WTC11 (cell line): ENCODE data around the gene MLC1. TPM values are rescaled to one million over a fixed set of nuclear protein-coding genes. Genes with fewer than 3 reads are reported as not detected.
"Not testable (repeated sequence)": the region's sequence is repeated elsewhere in the genome, so short reads cannot be mapped to it uniquely, and the experiment has no call there.

Source experiments
- ATAC-seq: fragments of 200-7000 bp; cut with Tn5 transposase; 2 replicates; pipeline ENCODE4 v1.10.0; 2021; ENCODE audit warnings: mild to moderate bottlenecking, moderate library complexity
- CTCF ChIA-PET: fragments of 300-600 bp; sonication (Branson Sonifier 250); formaldehyde crosslinking; loops from one replicate; lab custom pipeline; 2021; ENCODE audit warnings: antibody characterized with exemption; lab: Charles Lee
- POLR2A ChIA-PET: fragments of 350-600 bp; sonication (Branson Sonifier 250); formaldehyde crosslinking; loops from one replicate; lab custom pipeline; 2021; ENCODE audit warnings: antibody characterized with exemption; lab: Charles Lee
- DNase-seq: peaks from one replicate; pipeline ENCODE4 v3.0.0; 2021; ENCODE audit warnings: low spot score
- H3K27ac Mint-ChIP-seq: 2 replicates; pipeline ENCODE4 v1.8.0; 2021; ENCODE audit warnings: mixed read lengths
- H3K27me3 Mint-ChIP-seq: 2 replicates; pipeline ENCODE4 v1.8.0; 2021; ENCODE audit warnings: low read depth, mild to moderate bottlenecking, moderate library complexity, mixed read lengths
- H3K36me3 Mint-ChIP-seq: 2 replicates; pipeline ENCODE4 v1.8.0; 2021; ENCODE audit warnings: mixed read lengths
- H3K4me1 Mint-ChIP-seq: 2 replicates; pipeline ENCODE4 v1.8.0; 2022; ENCODE audit warnings: mixed read lengths
- H3K4me3 Mint-ChIP-seq: 2 replicates; pipeline ENCODE4 v1.8.0; 2021; ENCODE audit warnings: mild to moderate bottlenecking, moderate library complexity, mixed read lengths
- H3K9me3 Mint-ChIP-seq: 2 replicates; pipeline ENCODE4 v1.8.0; 2021; ENCODE audit warnings: mixed read lengths
- CDX4 ChIP-seq: fragments of 250-450 bp; sonication (Bioruptor Pico); IDR thresholded peaks from 2 replicates; pipeline ENCODE4 v1.9.0; 2021; ENCODE audit warnings: moderate library complexity, mild to moderate bottlenecking, inconsistent platforms, borderline replicate concordance
- CREB1 ChIP-seq: sonication (generic); formaldehyde crosslinking; IDR thresholded peaks from 2 replicates; pipeline ENCODE4 v1.8.0; 2023; ENCODE audit warnings: mild to moderate bottlenecking, missing genetic modification reagents
- CREM ChIP-seq: sonication (generic); formaldehyde crosslinking; IDR thresholded peaks from 2 replicates; pipeline ENCODE4 v1.8.1; 2022; ENCODE audit warnings: mild to moderate bottlenecking, missing genetic modification reagents, moderate library complexity
- E2F1 ChIP-seq: sonication (generic); formaldehyde crosslinking; IDR thresholded peaks from 2 replicates; pipeline ENCODE4 v1.8.0; 2022; ENCODE audit warnings: mild to moderate bottlenecking, missing genetic modification reagents
- ELF4 ChIP-seq: sonication (generic); formaldehyde crosslinking; IDR thresholded peaks from 2 replicates; pipeline ENCODE4 v1.8.1; 2022; ENCODE audit warnings: low read depth, mild to moderate bottlenecking, moderate library complexity, missing genetic modification reagents
- JAZF1 ChIP-seq: fragments of 250-450 bp; sonication (Bioruptor Pico); IDR thresholded peaks from 2 replicates; pipeline ENCODE4 v1.9.0; 2021; ENCODE audit warnings: moderate library complexity, mild to moderate bottlenecking, inconsistent platforms
- KAT7 ChIP-seq: sonication (generic); formaldehyde crosslinking; IDR thresholded peaks from 2 replicates; pipeline ENCODE4 v1.8.1; 2023; ENCODE audit warnings: missing genetic modification reagents, mild to moderate bottlenecking, borderline replicate concordance
- MAX ChIP-seq: sonication (generic); formaldehyde crosslinking; IDR thresholded peaks from 2 replicates; pipeline ENCODE4 v1.8.0; 2022; ENCODE audit warnings: mild to moderate bottlenecking, missing genetic modification reagents
- MLX ChIP-seq: sonication (generic); formaldehyde crosslinking; IDR thresholded peaks from 2 replicates; pipeline ENCODE4 v1.8.1; 2023; ENCODE audit warnings: mild to moderate bottlenecking, missing genetic modification reagents, moderate library complexity
- MXD4 ChIP-seq: fragments of 250-450 bp; sonication (Bioruptor Pico); IDR thresholded peaks from 2 replicates; pipeline ENCODE4 v1.8.0; 2021; ENCODE audit warnings: mild to moderate bottlenecking, moderate library complexity, borderline replicate concordance
- NR3C1 ChIP-seq: sonication (generic); formaldehyde crosslinking; conservative IDR thresholded peaks from 2 replicates; pipeline ENCODE4 v1.8.1; 2023; ENCODE audit warnings: low read depth, mild to moderate bottlenecking, missing genetic modification reagents
- TCF7 ChIP-seq: sonication (generic); formaldehyde crosslinking; IDR thresholded peaks from 2 replicates; pipeline ENCODE4 v1.8.0; 2022; ENCODE audit warnings: mild to moderate bottlenecking, low read depth, missing genetic modification reagents, moderate library complexity
- TP53 ChIP-seq: sonication (generic); formaldehyde crosslinking; IDR thresholded peaks from 2 replicates; pipeline ENCODE4 v1.8.1; 2023; ENCODE audit warnings: mild to moderate bottlenecking, missing genetic modification reagents
- ZBTB21 ChIP-seq: sonication (generic); formaldehyde crosslinking; IDR thresholded peaks from 2 replicates; pipeline ENCODE4 v1.8.1; 2023; ENCODE audit warnings: mild to moderate bottlenecking, missing genetic modification reagents, borderline replicate concordance
- ZNF138 ChIP-seq: sonication (generic); formaldehyde crosslinking; conservative IDR thresholded peaks from 2 replicates; pipeline ENCODE4 v1.8.1; 2022; ENCODE audit warnings: mild to moderate bottlenecking, moderate library complexity, missing genetic modification reagents
- ZNF263 ChIP-seq: sonication (generic); formaldehyde crosslinking; IDR thresholded peaks from 2 replicates; pipeline ENCODE4 v1.8.1; 2022; ENCODE audit warnings: low read depth, mild to moderate bottlenecking, moderate library complexity, missing genetic modification reagents
- total RNA-seq: library from RNA; stranded (reverse); gene quantifications from 3 replicates; pipeline ENCODE4 v1.2.3, GENCODE V29; 2021

Gene MLC1
- total RNA-seq, 1 experiment from 2014 or later = 0.13 TPM

- Mint-ChIP-seq H3K27me3 (peaks cover 7% of the 10 kb centered on the region), H3K4me3 (no peak within 1 kb of the TSS), H3K9me3 (peaks cover 16% of the 10 kb centered on the region), H3K36me3 (no peaks in the 10 kb centered on the region), H3K4me1 (no peaks in the 10 kb centered on the region; the same call in 1 of the 2 replicates), H3K27ac (no peak within 1 kb of the TSS)
- ATAC-seq = peak; percentile 62
- TF ChIP-seq KAT7 (no peak), ELF4 (no peak), ZNF263 (no peak), ZBTB21 (CRISPR knock-in tag) (no peak), MXD4 (no peak), CREB1 (CRISPR knock-in tag) (no peak)
- ChIA-PET POLR2A (no interaction called here), CTCF (interaction anchor here (1.4 kb wide), 1 partner anchor 60 kb away, joined by 5 read pairs; no protein-coding TSS in a partner anchor)
- DNase-seq = peak; percentile 41
These were observed 4.6 kb upstream of the MLC1 start, which contains the start of gene MOV10L1 for GRCh38 chr22:50089682-50090411. MOV10L1 (plus strand) TSS chr22:50090006; CDS start chr22:50090089, 83 bp downstream.

GRCh38 chr22:50089231-50089630 lies 4.0 kb upstream of the MLC1 start:
- no peak for DNase-seq
- TF ChIP-seq CDX4 (CRISPR knock-in tag) (no peak), KAT7 (no peak), ZNF138 (CRISPR knock-in tag) (no peak), TP53 (CRISPR knock-in tag) (no peak), ZNF263 (no peak), CREM (CRISPR knock-in tag) (no peak), CREB1 (CRISPR knock-in tag) (no peak), MLX (CRISPR knock-in tag) (no peak)
- Mint-ChIP-seq H3K27ac (no peak overlapping the region), H3K4me3 (no peak overlapping the region), H3K27me3 (peaks cover 8% of the 10 kb centered on the region), H3K9me3 (peaks cover 16% of the 10 kb centered on the region), H3K4me1 (no peaks in the 10 kb centered on the region; the same call in 1 of the 2 replicates), H3K36me3 (no peaks in the 10 kb centered on the region)
- ChIA-PET CTCF (interaction anchor here (1.4 kb wide), 1 partner anchor 59 kb away, joined by 5 read pairs; no protein-coding TSS in a partner anchor), POLR2A (no interaction called here)
- no peak for ATAC-seq

- Mint-ChIP-seq H3K36me3 (no peaks in the 10 kb centered on the region), H3K4me3 (no peak overlapping the region), H3K4me1 (no peaks in the 10 kb centered on the region; the same call in 1 of the 2 replicates), H3K27me3 (peaks cover 8% of the 10 kb centered on the region), H3K27ac (no peak overlapping the region), H3K9me3 (peaks cover 16% of the 10 kb centered on the region)
- ChIA-PET POLR2A (no interaction called here), CTCF (interaction anchor here (0.6 kb wide), 1 partner anchor 81 kb away, joined by 4 read pairs; no protein-coding TSS in a partner anchor)
- no peak for ATAC-seq
- no peak for DNase-seq
- TF ChIP-seq E2F1 (CRISPR knock-in tag) = no peak
- no peak for TF ChIP-seq CREB1 (CRISPR knock-in tag)
- no peak for TF ChIP-seq NR3C1 (CRISPR knock-in tag)
- TF ChIP-seq TCF7 (CRISPR knock-in tag) = no peak
- no peak for TF ChIP-seq JAZF1 (CRISPR knock-in tag)
These were observed 2.9 kb upstream of the MLC1 start for GRCh38 chr22:50088096-50088495.

GRCh38 chr22:50087646-50088045 lies 2.4 kb upstream of the MLC1 start:
- peaks cover 16% of the 10 kb centered on the region for H3K9me3 Mint-ChIP-seq
- ChIA-PET POLR2A (no interaction called here), CTCF (no interaction called here)
- H3K4me1 Mint-ChIP-seq = no peaks in the 10 kb centered on the region; the same call in 1 of the 2 replicates
- H3K4me3 Mint-ChIP-seq = no peak overlapping the region
- TF ChIP-seq MAX (CRISPR knock-in tag) = no peak
- no peaks in the 10 kb centered on the region for H3K36me3 Mint-ChIP-seq
- ATAC-seq (no peak), DNase-seq (no peak)
- peaks cover 8% of the 10 kb centered on the region for H3K27me3 Mint-ChIP-seq
- H3K27ac Mint-ChIP-seq = no peak overlapping the region

- CTCF ChIA-PET, H3K4me3 Mint-ChIP-seq, H3K4me1 Mint-ChIP-seq, H3K27ac Mint-ChIP-seq, H3K27me3 Mint-ChIP-seq, DNase-seq, ATAC-seq, H3K36me3 Mint-ChIP-seq, POLR2A ChIA-PET: not testable (repeated sequence)
- H3K9me3 Mint-ChIP-seq = peaks cover 16% of the 10 kb centered on the region
These were observed 1.7 kb upstream of the MLC1 start for GRCh38 chr22:50086975-50087374.
